ENCODE results near the gene ATF7.

The ATF7 gene

DNA sequence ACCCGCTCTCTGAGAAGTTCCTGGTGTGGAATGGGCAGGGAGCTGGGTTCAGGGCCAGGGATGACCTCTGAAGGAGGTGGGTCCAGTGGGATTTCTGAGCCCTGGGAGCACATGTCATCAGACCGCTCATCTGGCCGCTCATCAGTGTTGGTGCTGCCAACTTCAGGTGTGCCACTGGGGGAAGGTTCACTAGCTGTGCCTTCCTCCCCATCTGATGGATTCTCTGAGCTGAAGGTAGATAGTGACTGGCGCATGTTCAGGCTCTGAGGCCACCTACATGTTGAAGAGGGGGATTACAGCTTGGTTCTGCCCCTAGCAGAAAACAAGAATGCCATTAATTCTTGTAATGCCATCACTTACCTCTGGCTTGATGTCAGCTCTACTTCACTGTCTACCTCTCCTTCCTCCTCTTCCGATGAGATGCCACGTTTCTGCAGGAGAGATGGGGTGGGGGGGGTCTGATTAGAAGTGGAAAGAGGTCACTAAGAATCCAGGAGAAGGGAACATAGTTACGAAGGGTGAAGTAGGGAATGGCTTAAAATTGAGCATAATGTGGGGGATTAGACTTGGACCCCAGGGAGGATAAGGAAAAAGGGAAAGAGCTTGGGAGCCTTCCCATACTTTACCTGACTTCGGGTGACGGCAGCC, 144.1 kb downstream of the ATF7 start:
- DNase-seq (ENCODE audit: low read depth): no peak

- peak; percentile 79 for DNase-seq (ENCODE audit: low read depth)
Measured at GRCh38 chr12:53481458-53481857, 144.7 kb downstream of the ATF7 start.

- no peak for DNase-seq (ENCODE audit: low read depth)
Measured at GRCh38 chr12:53480491-53481442, 145.4 kb downstream of the ATF7 start.

DNA sequence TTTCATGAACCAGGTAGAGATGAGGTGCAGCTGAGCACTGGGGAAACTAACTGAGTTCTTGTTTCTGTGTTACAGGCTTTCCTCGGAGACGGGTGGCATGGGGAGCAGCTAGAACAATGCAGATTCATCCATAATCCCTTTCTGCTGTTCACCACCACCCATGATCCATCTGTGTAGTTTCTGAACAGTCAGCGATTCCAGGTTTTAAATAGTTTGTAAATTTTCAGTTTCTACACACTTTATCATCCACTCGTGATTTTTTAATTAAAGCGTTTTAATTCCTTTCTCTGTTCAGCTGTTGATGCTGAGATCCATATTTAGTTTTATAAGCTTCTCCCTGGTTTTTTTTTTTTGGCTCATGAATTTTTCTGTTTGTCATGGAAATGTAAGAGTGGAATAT, 146.9 kb downstream of the ATF7 start:
- no peak for DNase-seq (ENCODE audit: low read depth)

- DNase-seq (ENCODE audit: low read depth): peak; percentile 30
Measured at GRCh38 chr12:53478865-53479264, 147.3 kb downstream of the ATF7 start.

- no peak for DNase-seq (ENCODE audit: low read depth)
Measured at GRCh38 chr12:53476769-53477209, 149.4 kb downstream of the ATF7 start.

DNA sequence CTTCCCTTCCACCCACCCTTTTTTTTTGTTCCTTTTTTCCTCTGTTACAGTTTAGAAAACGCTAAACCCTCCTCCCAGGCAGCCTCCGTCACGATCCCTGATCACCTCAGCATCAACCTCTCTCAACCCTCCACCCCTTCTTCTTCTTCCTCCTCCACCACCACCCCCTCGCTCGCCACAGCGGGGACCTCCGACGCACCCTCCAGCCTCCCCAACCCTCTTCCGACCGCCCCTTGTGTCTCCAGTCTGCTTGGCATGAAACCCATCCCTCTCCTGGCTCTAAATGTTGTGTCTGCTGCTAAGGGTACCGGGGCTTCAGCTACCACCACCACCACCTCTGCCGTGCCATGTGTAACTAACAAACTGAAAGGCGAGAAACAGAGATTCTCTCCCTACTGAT, 151.4 kb downstream of the ATF7 start:
- DNase-seq (ENCODE audit: low read depth): no peak

- no peak for DNase-seq (ENCODE audit: low read depth)
Measured at GRCh38 chr12:53474077-53474476, 152.1 kb downstream of the ATF7 start.

DNA sequence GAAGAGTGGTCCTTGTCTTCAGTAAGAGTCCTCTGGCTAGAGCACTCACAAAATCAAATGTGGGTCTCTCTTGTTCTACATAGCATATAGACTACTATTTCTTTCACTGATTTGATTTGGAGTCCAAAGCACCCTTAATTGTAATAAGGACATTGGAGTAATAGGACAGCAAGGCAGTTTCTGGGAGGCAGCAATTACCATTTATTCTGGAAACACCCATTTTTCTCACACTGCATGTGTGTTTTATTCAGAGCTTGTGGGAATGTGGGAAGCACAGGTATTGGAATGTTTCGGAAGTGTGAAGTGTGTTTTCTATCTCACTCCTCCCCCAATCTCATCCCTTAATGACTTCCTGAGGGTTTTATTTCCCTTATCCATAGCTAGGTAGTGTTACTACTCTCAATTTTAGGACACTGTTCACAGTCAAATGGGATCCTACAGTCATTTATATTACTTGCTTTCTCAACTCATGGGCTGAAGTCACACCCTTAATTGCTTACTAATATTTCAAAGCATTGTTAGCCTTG, 154.1 kb downstream of the ATF7 start:
- no peak for DNase-seq (ENCODE audit: low read depth)

DNA sequence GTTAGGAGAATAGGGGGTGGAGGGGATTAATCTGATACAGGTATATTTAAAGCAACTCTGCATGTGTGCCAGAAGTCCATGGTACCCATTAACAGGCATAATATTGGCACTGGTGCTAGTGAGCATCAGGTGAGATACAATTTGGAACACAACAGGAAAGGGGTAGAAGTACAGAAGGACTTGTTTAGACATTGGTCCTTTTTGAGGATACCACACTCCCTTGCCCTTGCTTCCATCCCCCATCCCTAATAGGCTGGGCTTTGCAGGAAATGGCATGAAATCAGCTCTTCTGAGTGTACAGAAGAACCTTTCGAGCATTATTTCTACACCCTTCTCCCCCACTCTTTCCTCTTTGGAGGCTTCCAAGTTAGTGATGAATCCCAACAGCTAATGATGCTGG, 157.9 kb downstream of the ATF7 start:
- no peak for DNase-seq (ENCODE audit: low read depth)

GRCh38 chr12:53467880-53468279, 158.3 kb downstream of the ATF7 start:
- DNase-seq (ENCODE audit: low read depth): no peak

DNA sequence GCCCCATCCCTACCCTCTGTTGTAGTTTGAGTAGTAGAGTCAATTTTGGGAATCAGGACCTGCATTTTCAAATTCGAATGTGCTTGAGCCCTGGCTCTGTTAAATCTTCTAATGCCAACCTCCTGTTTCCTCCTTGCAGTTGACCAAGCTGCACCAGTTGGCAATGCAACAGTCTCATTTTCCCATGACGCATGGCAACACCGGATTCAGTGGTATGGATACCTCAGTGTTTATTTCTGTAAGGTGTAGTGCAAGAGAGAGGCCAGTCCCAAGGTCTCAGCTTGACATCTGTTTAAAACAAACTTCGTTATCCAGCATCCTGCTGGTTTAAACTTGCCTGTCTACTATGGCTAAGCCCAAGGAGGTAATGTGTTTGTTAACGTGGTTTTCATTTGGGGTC, 159.1 kb downstream of the ATF7 start:
- no peak for DNase-seq (ENCODE audit: low read depth)

GRCh38 chr12:53466640-53467039, 159.5 kb downstream of the ATF7 start:
- no peak for DNase-seq (ENCODE audit: low read depth)

DNA sequence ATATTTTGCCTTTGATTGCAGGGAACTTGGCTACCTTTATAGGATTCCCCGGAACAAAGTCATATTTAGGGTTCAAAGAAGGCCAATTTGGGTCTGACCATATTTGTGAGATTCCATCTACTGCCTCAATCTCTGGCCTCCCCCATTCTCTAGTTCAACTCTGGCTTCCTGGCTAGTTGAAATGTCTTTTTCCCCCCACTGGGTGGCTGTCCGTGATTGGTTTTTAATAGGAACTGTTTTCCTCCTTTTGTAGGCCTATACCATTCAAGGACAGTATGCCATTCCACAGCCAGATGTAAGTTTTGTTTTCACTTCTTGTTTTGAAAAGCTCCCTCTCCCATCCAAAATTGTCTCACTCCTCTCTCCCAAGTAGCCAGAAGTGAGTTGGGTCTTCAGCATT, 160.5 kb downstream of the ATF7 start:
- no peak for DNase-seq (ENCODE audit: low read depth)

DNA sequence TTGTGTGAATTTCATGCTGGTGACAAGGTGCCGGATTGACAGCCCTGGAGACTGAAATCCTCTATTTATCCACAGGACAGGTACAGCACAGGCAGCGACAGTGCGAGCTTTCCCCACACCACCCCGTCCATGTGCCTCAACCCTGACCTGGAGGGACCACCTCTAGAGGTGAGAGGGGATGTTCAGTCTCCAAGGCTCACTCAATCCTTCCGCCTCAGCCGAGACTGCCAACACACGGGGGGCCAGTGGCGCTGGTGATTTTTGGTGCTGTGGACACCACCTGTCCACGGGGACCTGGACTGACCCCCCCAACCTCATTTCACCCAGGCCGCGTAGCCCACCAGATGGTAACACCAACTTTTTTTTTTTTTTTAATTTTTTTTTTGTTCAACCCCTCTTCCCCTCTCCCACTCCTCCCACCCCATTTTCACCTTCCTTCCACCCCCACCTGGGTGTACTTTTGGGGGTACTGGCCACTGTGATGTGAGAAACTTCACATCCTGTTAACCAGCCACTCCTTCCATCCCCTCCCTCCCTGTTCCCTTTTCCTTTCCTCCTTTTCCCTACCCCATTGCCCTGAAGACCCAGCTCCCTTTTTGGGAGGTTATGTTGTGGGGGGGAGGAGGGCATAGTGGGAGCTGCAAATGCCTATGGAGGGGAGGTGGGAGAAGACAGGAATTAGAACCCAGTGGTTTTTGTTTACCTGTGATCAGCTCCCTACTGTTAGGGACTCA, 161.3 kb downstream of the ATF7 start:
- DNase-seq (ENCODE audit: low read depth): no peak

DNA sequence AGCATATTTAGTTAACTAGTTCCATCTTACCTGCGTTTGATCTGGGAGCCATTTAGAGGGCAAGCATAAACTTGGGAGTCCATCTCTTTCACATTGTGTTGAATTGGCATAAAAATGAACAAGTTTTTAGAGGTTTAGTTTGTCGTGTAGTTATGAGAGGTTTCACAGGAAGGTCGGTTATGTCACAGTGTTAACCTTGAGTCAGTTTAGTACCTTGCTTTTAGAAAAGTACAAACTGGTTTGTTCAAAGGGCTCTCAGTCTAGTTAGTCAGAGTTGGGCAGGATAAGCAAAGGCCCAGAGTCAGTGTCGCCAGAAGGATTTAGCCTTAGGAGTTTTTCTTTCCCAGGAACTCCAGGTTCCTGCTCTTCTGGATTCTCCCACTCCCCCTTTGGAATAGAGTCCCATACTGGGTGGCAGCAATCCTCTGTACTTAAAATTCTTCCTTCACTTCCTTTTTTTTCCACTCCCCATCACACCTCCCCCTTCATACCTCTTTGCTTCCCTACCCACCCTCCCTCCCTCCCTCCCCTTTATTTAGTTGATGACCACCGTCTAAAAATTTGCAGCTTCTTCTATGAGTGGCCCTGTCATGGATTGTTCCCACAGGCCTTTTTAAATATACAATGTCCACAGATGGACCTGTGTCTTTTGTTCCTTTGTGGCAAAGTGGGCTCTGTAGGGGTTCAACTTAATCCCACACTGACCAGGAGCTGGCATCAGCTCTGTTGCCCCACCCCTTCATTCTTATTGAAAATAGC, 162.2 kb downstream of the ATF7 start:
- DNase-seq (ENCODE audit: low read depth): no peak

GRCh38 chr12:53462935-53463334, 163.2 kb downstream of the ATF7 start:
- no peak for DNase-seq (ENCODE audit: low read depth)

- no peak for DNase-seq (ENCODE audit: low read depth)
Measured at GRCh38 chr12:53461591-53461990, 164.6 kb downstream of the ATF7 start.

DNA sequence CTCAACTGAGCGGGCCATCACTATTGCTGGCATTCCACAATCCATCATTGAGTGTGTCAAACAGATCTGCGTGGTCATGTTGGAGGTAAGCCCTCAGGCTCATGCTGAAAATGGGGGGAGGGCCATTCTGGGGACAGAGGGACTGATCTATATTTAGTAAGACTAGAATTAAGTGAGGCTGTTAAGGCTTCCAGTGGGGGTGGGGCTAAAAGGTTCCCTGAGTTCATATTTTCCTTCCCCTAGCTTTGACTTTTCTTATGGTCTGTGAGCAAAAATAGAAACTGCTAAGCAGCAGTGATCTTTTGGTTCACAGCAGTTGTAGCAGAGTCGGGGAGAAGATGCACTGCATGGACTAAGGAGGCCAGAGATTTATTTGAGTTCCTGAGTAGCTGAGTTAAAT, 165.1 kb downstream of the ATF7 start:
- DNase-seq (ENCODE audit: low read depth): no peak

DNA sequence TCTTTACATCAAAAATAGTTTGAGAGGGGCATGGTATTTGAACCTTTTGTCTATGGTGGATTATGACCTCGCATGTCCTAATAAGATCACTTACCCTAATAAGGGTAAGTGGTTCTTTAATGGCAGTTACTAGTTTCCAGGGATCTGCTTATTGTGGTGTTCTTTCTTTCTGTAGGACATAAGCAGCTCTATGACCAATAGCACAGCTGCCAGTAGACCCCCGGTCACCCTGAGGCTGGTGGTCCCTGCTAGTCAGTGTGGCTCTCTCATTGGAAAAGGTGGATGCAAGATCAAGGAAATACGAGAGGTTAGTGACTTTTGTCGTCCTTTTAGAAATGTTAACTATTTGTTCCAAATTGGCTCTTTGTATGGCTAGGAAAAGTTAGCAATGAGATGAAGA, 167.1 kb downstream of the ATF7 start:
- no peak for DNase-seq (ENCODE audit: low read depth)
